Ectodermal cell (in vitro differentiated cells): Measurements from ENCODE around the gene OIP5.
"Not testable (repeated sequence)": the region's sequence is repeated elsewhere in the genome, so short reads cannot be mapped to it uniquely, and the experiment has no call there.

Source experiments
- H3K27ac ChIP-seq: 2 replicates; pipeline ENCODE4 v1.7.0; 2013; ENCODE audit warnings: mild to moderate bottlenecking, low read depth, low read length; ENCODE audit not compliant: insufficient read depth, poor library complexity, severe bottlenecking
- H3K27me3 ChIP-seq: 2 replicates; pipeline ENCODE4 v1.7.0; 2013; ENCODE audit warnings: mild to moderate bottlenecking, low read length; ENCODE audit not compliant: insufficient read depth, control insufficient read depth, poor library complexity, severe bottlenecking
- H3K36me3 ChIP-seq: one replicate; pipeline ENCODE4 v1.7.0; 2013; ENCODE audit warnings: low read length; ENCODE audit not compliant: control insufficient read depth, insufficient read depth
- H3K4me1 ChIP-seq: one replicate; pipeline ENCODE4 v1.7.0; 2013; ENCODE audit warnings: low read length; ENCODE audit not compliant: control insufficient read depth, insufficient read depth
- H3K4me3 ChIP-seq: 2 replicates; pipeline ENCODE4 v1.7.0; 2013; ENCODE audit warnings: low read depth, low read length, control low read depth; ENCODE audit not compliant: insufficient read depth
- H3K9me3 ChIP-seq: 2 replicates; pipeline ENCODE4 v1.7.0; 2013; ENCODE audit warnings: mild to moderate bottlenecking, low read length, moderate library complexity; ENCODE audit not compliant: control insufficient read depth
- WGBS, 2 experiments: methylation state at CpG; one replicate each; pipeline ENCODE4 v1.1.7; 2013; ENCODE audit warnings: missing lambda C conversion rate in 2 of 2; 5-methylcytosine and 5-hydroxymethylcytosine counted together

The OIP5 gene

DNA sequence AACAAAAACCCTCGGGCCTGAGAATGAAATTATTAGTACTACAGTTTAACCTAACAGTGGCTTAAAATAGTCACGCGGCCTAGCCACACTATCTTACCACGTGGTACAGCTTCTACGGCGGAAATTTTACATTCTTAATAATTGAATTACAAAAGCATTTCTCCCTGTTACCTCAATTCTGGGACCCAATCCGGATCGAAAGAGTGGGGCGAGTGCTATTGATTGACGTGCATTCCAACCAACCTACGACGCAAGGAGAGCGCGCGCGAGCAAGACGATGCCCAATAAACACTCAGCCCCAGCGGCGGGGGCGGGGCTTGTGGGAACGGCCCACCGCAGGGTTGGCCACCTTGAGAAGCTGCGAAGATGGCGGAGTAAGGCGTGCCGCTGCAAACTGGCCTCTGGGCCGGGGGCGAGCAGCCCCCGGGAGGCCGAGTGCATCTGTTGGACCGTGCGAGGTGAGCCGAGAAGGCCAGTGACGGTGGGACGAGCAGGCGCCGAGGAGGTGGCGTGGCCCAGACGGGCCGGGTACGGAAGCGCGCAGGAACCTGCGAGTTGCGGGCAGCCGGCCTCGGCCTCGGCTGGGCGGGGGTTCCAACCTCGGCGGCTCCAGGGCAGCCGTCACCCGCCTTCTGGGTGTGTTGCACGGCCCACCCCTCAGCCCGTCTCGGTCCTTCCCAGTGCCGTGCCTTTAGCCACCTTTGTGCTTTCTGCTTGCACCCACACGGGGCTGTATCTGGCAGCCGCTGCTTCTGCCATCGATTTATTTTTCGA is 48.6 kb downstream of the OIP5 start:
- no peaks in the 10 kb centered on the region for H3K9me3 ChIP-seq
- H3K4me1 ChIP-seq, result no peaks in the 10 kb centered on the region
- WGBS, 2 experiments, result 0% methylated on average over 61 of the region's 61 CpGs
- H3K27me3 ChIP-seq, result no peaks in the 10 kb centered on the region
- peak overlapping the region; percentile 82 for H3K4me3 ChIP-seq
- no peak overlapping the region for H3K27ac ChIP-seq
- peaks cover 32% of the 10 kb centered on the region for H3K36me3 ChIP-seq

DNA sequence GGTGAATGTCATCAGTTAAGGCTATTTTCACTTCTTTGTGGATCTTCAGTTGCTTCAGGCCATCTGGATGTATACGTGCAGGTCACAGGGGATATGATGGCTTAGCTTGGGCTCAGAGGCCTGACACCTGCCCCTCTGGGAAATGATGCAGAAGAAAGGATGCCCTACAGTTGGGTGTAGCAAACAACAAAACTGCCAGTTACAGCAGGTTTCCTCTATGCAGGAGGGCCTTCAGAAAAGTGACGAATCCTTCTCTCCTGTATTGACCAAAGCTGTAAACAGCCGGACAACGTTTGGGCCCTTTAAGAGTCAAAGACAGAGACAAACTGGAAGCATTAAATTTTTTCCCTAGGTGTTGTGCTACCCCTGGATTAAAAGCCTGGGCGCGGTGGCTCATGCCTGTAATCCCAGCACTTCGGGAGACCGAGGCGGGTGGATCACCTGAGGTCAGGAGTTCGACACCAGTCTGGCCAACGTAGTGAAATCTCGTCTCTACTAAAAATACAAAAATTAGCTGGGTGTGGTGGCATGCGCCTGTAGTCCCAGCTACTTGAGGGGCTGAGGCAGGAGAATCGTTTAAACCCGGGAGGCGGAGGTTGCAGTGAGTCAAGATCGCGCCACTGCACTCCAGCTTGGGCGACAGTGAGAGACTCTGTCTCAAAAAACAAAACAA is 49.3 kb downstream of the OIP5 start:
- not testable (repeated sequence) for H3K9me3 ChIP-seq, H3K27me3 ChIP-seq, H3K4me1 ChIP-seq
- H3K4me3 ChIP-seq, result peak overlapping the region; percentile 82
- 63% methylated on average over 19 of the region's 19 CpGs for WGBS, 2 experiments
- peak overlapping the region; percentile 5 for H3K27ac ChIP-seq
- peaks cover 25% of the 10 kb centered on the region for H3K36me3 ChIP-seq

DNA sequence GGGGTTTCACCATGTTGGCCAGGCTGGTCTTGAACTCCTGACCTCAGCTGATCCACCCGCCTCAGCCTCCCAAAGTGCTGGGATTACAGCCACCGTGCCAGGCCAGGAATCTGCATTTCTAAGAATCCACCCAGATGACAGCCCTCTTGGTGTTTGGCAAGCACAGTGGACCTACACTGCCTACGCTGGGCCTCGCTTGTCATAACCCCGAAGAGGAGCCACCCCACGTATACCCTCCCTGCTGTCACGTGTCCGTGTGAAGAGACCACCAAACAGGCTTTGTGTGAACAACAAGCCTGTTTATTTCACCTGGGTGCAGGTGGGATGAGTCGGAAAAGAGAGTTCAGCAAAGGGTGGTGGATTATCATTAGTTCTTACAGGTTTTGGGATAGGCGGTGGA is 50.0 kb downstream of the OIP5 start:
- peaks cover 22% of the 10 kb centered on the region for H3K36me3 ChIP-seq
- not testable (repeated sequence) for H3K4me1 ChIP-seq, H3K4me3 ChIP-seq, H3K27ac ChIP-seq, H3K9me3 ChIP-seq, H3K27me3 ChIP-seq
- 95 to 96% methylated on average over 10 of the region's 10 CpGs for WGBS, 2 experiments

- Histone ChIP-seq H3K9me3 (no peaks in the 10 kb centered on the region), H3K4me3 (no peak overlapping the region), H3K4me1 (no peaks in the 10 kb centered on the region), H3K27ac (no peak overlapping the region), H3K27me3 (no peaks in the 10 kb centered on the region), H3K36me3 (peaks cover 16% of the 10 kb centered on the region)
- WGBS, 2 experiments, result 96 to 100% methylated on average over 1 of the region's 1 CpG
Measured at GRCh38 chr15:41281236-41281635, 51.2 kb downstream of the OIP5 start.

DNA sequence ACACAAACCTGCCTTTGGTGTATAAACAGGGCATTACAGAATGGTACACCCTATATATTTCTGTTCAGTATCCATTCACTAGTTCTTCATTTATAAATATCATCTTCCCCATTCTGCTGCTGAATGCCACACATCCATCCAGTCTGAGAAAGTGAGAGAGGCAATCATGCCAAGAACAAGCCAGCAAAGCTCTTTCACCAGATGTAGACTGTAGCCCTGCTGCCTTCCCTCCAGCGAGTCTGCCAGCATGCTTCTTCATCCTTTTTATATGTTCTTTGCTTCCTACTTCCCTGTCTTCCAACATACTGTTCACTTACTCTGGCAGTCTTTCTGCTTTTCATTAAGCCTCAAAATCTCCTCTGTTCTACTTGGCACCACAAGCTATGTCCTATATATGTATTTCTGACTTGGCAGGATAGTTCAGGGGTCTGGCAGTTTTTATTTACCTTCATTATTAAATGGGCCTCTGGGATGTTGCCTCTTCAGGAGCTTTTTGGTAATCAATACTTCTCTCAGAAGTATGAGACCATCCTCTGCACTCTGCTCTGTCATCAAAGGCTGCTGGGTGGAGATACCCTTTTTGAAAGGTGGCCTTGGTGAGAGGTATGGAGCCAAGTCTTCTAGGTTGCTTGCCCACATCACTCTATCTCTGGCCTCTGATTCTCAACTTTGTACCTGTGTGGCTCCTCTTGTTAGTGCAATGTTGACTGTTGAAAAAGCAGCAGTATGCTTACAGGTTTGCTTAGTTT is 52.7 kb downstream of the OIP5 start:
- WGBS, 2 experiments, result 92 to 98% methylated on average over 1 of the region's 1 CpG
- H3K9me3 ChIP-seq, result no peaks in the 10 kb centered on the region
- peaks cover 9% of the 10 kb centered on the region for H3K36me3 ChIP-seq
- no peaks in the 10 kb centered on the region for H3K27me3 ChIP-seq
- H3K4me3 ChIP-seq, result no peak overlapping the region
- H3K4me1 ChIP-seq, result no peaks in the 10 kb centered on the region
- H3K27ac ChIP-seq, result no peak overlapping the region

DNA sequence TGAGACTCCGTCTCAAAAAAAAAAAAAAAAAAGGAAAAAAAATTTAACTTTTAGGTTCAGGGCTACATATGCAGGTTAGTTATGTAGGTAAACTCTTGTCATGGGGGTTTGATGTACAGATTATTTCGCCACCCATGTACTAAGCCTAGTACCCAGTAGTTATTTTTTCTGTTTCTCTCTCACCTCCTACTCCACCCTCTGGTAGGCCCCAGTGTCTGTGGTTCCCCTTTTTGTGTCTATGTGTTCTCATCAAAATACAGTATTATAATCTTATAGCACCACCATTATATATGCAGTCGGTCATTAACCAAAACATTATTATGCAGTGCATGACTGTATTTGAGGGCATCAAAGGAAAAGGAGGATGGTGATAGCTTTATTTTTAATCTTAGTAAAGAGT is 54.1 kb downstream of the OIP5 start:
- 94 to 95% methylated on average over 1 to 3 of the region's 3 CpGs for WGBS, 2 experiments
- Histone ChIP-seq H3K4me1 (no peaks in the 10 kb centered on the region), H3K9me3 (no peaks in the 10 kb centered on the region), H3K36me3 (peaks cover 9% of the 10 kb centered on the region), H3K27ac (no peak overlapping the region), H3K27me3 (no peaks in the 10 kb centered on the region), H3K4me3 (no peak overlapping the region)

- Histone ChIP-seq H3K36me3 (peaks cover 9% of the 10 kb centered on the region), H3K9me3 (no peaks in the 10 kb centered on the region), H3K4me3 (no peak overlapping the region), H3K4me1 (no peaks in the 10 kb centered on the region), H3K27ac (no peak overlapping the region), H3K27me3 (no peaks in the 10 kb centered on the region)
Measured at GRCh38 chr15:41276831-41277230, 55.6 kb downstream of the OIP5 start.

DNA sequence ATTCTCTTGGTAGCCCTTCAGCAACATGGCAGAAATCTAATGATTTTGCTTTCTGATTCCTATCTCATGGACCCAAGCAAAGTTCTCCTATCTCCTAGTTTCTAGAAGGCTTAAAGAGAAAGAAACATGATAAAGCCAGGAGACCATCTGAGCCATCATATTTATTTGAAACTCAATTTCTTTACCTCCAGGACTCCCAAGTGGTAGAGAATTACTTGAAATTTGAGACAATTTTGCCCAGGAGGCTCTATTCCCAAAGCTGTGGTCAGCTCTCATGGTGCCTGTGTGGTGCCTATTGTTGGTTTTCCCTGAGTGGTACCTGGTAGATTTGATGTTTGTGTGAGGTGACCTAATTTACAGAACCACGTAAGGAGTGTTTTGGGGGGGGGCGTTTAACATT is 62.5 kb downstream of the OIP5 start:
- Histone ChIP-seq H3K4me1 (no peaks in the 10 kb centered on the region), H3K27me3 (no peaks in the 10 kb centered on the region), H3K36me3 (no peaks in the 10 kb centered on the region), H3K4me3 (no peak overlapping the region), H3K27ac (no peak overlapping the region), H3K9me3 (no peaks in the 10 kb centered on the region)
- WGBS, 2 experiments, result 80 to 94% methylated on average over 1 to 2 of the region's 2 CpGs

GRCh38 chr15:41263891-41264351 is 68.5 kb downstream of the OIP5 start:
- peaks cover 2% of the 10 kb centered on the region for H3K36me3 ChIP-seq
- no peak overlapping the region for H3K27ac ChIP-seq
- H3K4me3 ChIP-seq, result no peak overlapping the region
- no peaks in the 10 kb centered on the region for H3K27me3 ChIP-seq
- H3K9me3 ChIP-seq, result no peaks in the 10 kb centered on the region
- H3K4me1 ChIP-seq, result peaks cover 4% of the 10 kb centered on the region
- WGBS, 2 experiments, result 48 to 60% methylated on average over 6 of the region's 6 CpGs

DNA sequence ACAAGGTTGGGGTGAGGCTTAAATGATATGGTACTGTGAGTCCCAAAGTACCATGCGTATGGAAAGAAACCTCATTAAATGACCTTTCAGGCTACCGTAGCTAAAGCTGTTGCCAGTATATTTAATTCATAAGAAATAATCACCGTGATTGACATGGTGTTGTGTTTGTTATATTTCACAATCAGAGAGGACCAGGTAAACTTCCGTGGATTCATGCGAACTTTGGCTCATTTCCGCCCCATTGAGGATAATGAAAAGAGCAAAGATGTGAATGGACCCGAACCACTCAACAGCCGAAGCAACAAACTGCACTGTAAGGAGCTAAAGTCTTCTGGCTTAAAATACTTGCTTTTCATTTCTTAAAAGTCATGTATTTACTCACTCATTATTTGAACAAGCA is 69.8 kb downstream of the OIP5 start:
- Histone ChIP-seq H3K9me3 (no peaks in the 10 kb centered on the region), H3K36me3 (peaks cover 2% of the 10 kb centered on the region), H3K4me1 (peaks cover 4% of the 10 kb centered on the region), H3K27me3 (no peaks in the 10 kb centered on the region), H3K4me3 (no peak overlapping the region), H3K27ac (no peak overlapping the region)
- WGBS, 2 experiments, result 94 to 97% methylated on average over 8 of the region's 8 CpGs
